Activated naive CD4-positive, alpha-beta T cell treated with anti-CD3 and anti-CD28 coated beads for 36 hours (primary cell): ENCODE results near the gene CCL20. TPM values are rescaled to one million over a fixed set of nuclear protein-coding genes. Genes with fewer than 3 reads are reported as not detected.

ENCODE experiments used
- CTCF ChIA-PET: fragments of 350-600 bp; sonication (Branson Sonifier 250); formaldehyde crosslinking; loops from one replicate; lab custom pipeline; 2021; ENCODE audit warnings: antibody characterized with exemption; lab: Charles Lee
- DNase-seq: peaks from one replicate; pipeline ENCODE4 v3.0.0-alpha.2; 2020
- H3K27ac Mint-ChIP-seq: one replicate; pipeline ENCODE4 v1.8.0; 2021; ENCODE audit warnings: mild to moderate bottlenecking, mixed read lengths
- H3K27me3 Mint-ChIP-seq: one replicate; pipeline ENCODE4 v1.8.0; 2021; ENCODE audit warnings: low read depth, mixed read lengths
- H3K36me3 Mint-ChIP-seq: one replicate; pipeline ENCODE4 v1.8.0; 2021; ENCODE audit warnings: low read depth, mixed read lengths
- H3K4me1 Mint-ChIP-seq: one replicate; pipeline ENCODE4 v1.8.0; 2021; ENCODE audit warnings: low read depth, mixed read lengths
- H3K4me3 Mint-ChIP-seq: one replicate; pipeline ENCODE4 v1.8.0; 2021; ENCODE audit warnings: mild to moderate bottlenecking, moderate library complexity, mixed read lengths
- H3K9me3 Mint-ChIP-seq: one replicate; pipeline ENCODE4 v1.8.0; 2021; ENCODE audit warnings: mixed read lengths
- intact Hi-C: fragments of 100-400 bp; cut with micrococcal nuclease; formaldehyde crosslinking; loops from one replicate; pipeline ENCODE4 v1.15.1; 2023
- total RNA-seq, 2 experiments: library from RNA; stranded (reverse); gene quantifications; one replicate each; pipeline ENCODE4 v1.2.3, GENCODE V29; 2021

Gene CCL20
- total RNA-seq, 2 experiments from 2014 or later: 9.6 to 13.1 TPM

DNA sequence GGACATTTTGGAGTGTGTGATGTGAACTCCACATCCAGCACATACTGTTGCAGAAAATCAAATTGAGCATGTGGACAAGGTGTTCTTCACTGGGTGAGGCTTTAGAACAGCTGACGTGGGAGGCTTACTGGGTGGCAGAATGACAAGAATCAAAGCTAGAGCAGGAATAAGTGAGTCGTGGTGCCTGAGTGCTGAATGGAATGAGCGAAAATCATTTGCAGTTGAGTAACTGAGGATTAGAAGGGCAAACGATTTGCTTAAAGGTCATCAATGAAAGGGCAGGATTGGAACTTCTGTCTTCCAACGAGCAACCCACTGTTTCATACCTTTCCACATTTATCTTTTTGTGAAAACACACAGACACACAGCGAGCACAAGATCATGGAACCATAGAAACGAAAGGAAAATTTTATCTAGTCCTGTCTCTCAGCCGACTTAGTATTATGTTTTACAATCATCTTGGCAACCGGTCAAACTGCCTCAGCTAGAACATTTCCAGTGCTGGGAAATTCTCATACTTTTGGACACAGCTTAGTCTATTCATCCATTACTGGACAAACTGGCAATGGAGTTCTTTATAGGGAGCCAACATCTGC, 50.6 kb downstream of the CCL20 start:
- Mint-ChIP-seq H3K4me1 (peaks cover 2% of the 10 kb centered on the region), H3K27ac (no peak overlapping the region), H3K36me3 (no peaks in the 10 kb centered on the region), H3K9me3 (no peaks in the 10 kb centered on the region), H3K4me3 (no peak overlapping the region), H3K27me3 (peaks cover 3% of the 10 kb centered on the region)
- CTCF ChIA-PET: interaction anchor here (0.8 kb wide), 1 partner anchor 99 kb away, joined by 3 read pairs; no protein-coding TSS in a partner anchor
- DNase-seq: no peak
- intact Hi-C loops: loop anchor here (5.0 kb wide), 2 partner anchors 382 to 457 kb away; no protein-coding TSS in a partner anchor

GRCh38 chr2:227865291-227865690, 51.6 kb downstream of the CCL20 start:
- Mint-ChIP-seq H3K9me3 (no peaks in the 10 kb centered on the region), H3K4me1 (peaks cover 2% of the 10 kb centered on the region), H3K27ac (no peak overlapping the region), H3K27me3 (peaks cover 5% of the 10 kb centered on the region), H3K36me3 (no peaks in the 10 kb centered on the region), H3K4me3 (no peak overlapping the region)
- intact Hi-C loops: no loop called here
- no peak for DNase-seq
- CTCF ChIA-PET: interaction anchor here (0.6 to 0.7 kb wide), 2 partner anchors 20 to 97 kb away, joined by 3 to 6 read pairs; no protein-coding TSS in a partner anchor

Other genes starting within 250 kb of the CCL20 start
- gene SCYGR2, start 214.9 kb upstream of the CCL20 start, total RNA-seq: not detected
- gene SCYGR3, start 199.0 kb upstream of the CCL20 start, total RNA-seq: not detected
- not detected for gene SCYGR4, start 196.3 kb upstream of the CCL20 start, total RNA-seq
- gene SCYGR5, start 147.0 kb upstream of the CCL20 start, total RNA-seq: not detected
- gene SLC19A3, start 95.8 kb upstream of the CCL20 start, total RNA-seq: not detected
- gene SCYGR6, start 89.1 kb upstream of the CCL20 start, total RNA-seq: not detected
- not detected for gene SCYGR7, start 85.5 kb upstream of the CCL20 start, total RNA-seq
- gene SCYGR8, start 67.9 kb upstream of the CCL20 start, total RNA-seq: not detected
- gene DAW1, start 57.8 kb downstream of the CCL20 start, total RNA-seq: not detected